Central memory CD8-positive, alpha-beta T cell (primary cell): ENCODE measurements around the gene ABCD1.
A peak's percentile ranks its signal among the peaks of the same experiment; 100 is the strongest.
"Not testable (repeated sequence)": the region's sequence is repeated elsewhere in the genome, so short reads cannot be mapped to it uniquely, and the experiment has no call there.

Source experiments
- ATAC-seq: fragments of 150-1000 bp; cut with Tn5 transposase; replicated peaks from 2 replicates; pipeline ENCODE4 v1.10.0; 2022; ENCODE audit warnings: mild to moderate bottlenecking, moderate FRiP score, moderate number of reproducible peaks; ENCODE audit not compliant: poor library complexity, severe bottlenecking; ENCODE audit errors: extremely low read depth
- DNase-seq, 2 donors: peaks; one replicate each; pipeline ENCODE4 v3.0.0; 2021; ENCODE audit warnings: low spot score in 2 of 2
- H3K27ac Mint-ChIP-seq: one replicate; pipeline ENCODE4 v1.8.0; 2022; ENCODE audit warnings: low read depth, mild to moderate bottlenecking, moderate library complexity, mixed read lengths
- H3K27me3 Mint-ChIP-seq: one replicate; pipeline ENCODE4 v1.8.0; 2022; ENCODE audit warnings: mixed read lengths
- H3K36me3 Mint-ChIP-seq: one replicate; pipeline ENCODE4 v1.8.0; 2022; ENCODE audit warnings: mild to moderate bottlenecking, moderate library complexity, mixed read lengths; ENCODE audit not compliant: insufficient read depth
- H3K4me1 Mint-ChIP-seq: one replicate; pipeline ENCODE4 v1.8.0; 2022; ENCODE audit warnings: mixed read lengths
- H3K4me3 Mint-ChIP-seq: one replicate; pipeline ENCODE4 v1.8.0; 2022; ENCODE audit warnings: mild to moderate bottlenecking, moderate library complexity, mixed read lengths
- H3K9me3 Mint-ChIP-seq: one replicate; pipeline ENCODE4 v1.8.0; 2022; ENCODE audit warnings: mixed read lengths

The ABCD1 gene

DNA sequence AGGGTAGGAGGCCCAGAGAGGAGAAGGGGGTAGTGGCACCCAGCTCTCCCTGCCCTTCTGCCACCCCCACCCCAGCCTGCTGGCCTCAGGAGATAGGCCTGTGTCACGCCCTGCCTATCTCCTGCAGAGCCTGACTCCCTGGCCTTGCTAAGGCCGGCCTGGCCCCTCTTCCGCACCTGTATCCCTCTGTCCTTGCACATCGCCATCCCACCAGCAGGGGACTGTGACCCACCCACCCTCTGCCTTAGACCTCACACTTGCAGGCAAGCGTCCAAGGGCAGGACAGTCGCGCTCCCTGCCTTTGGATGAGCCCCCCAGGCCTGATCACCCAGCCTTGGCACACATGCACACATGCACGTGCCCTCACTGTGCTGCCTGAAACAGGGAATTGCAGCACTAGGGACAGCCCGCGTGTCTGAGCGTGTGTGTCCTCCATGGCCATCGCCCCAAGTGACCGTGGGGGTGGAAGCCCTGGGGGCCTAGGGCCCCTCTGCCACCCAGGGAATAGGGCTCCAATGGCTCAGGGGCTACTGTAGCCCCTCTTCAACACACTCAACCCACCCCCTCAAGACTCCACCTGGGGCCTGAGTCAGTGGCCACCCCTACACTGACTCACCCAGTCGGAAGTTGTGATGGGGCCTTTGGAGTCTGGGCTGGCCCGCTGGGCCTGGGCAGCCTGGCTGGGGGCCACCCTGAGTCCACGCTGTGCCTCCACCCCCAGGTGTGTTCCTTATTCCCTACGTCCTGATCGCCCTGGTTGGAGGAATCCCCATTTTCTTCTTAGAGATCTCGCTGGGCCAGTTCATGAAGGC is 34.8 kb upstream of the ABCD1 start:
- Mint-ChIP-seq H3K27me3 (no peaks in the 10 kb centered on the region), H3K36me3 (peaks cover 4% of the 10 kb centered on the region), H3K4me1 (no peaks in the 10 kb centered on the region), H3K27ac (no peak overlapping the region), H3K4me3 (peak overlapping the region; percentile 20), H3K9me3 (no peaks in the 10 kb centered on the region)
- DNase-seq, result no peak
- ATAC-seq, result no peak

DNA sequence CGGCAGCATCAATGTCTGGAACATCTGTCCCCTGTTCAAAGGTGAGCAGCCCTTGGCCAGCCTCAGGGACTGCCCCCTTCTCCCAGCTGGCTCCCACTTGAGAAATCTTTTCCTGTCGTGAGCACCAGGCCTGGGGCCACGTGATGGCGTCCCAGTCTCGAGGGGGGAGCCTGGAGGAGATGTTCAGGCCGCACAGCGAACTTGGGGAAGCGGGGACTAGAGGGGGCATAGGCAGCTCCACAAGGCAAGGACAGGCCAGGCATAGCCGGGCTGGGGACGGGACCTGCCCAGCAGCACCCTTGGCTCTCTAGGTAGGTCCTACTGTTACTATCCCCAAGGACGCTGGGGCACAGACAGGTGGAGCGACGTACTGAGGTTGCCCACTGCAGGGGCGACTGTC is 34.2 kb upstream of the ABCD1 start:
- H3K27ac Mint-ChIP-seq, result no peak overlapping the region
- no peak overlapping the region for H3K4me3 Mint-ChIP-seq
- H3K4me1 Mint-ChIP-seq, result no peaks in the 10 kb centered on the region
- peaks cover 4% of the 10 kb centered on the region for H3K36me3 Mint-ChIP-seq
- H3K27me3 Mint-ChIP-seq, result no peaks in the 10 kb centered on the region
- ATAC-seq, result no peak
- H3K9me3 Mint-ChIP-seq, result no peaks in the 10 kb centered on the region
- DNase-seq, result no peak

GRCh38 chrX:153691032-153691827 is 33.4 kb upstream of the ABCD1 start:
- not testable (repeated sequence) for H3K4me1 Mint-ChIP-seq, H3K27me3 Mint-ChIP-seq, H3K36me3 Mint-ChIP-seq, H3K27ac Mint-ChIP-seq, H3K4me3 Mint-ChIP-seq, H3K9me3 Mint-ChIP-seq, DNase-seq, ATAC-seq

DNA sequence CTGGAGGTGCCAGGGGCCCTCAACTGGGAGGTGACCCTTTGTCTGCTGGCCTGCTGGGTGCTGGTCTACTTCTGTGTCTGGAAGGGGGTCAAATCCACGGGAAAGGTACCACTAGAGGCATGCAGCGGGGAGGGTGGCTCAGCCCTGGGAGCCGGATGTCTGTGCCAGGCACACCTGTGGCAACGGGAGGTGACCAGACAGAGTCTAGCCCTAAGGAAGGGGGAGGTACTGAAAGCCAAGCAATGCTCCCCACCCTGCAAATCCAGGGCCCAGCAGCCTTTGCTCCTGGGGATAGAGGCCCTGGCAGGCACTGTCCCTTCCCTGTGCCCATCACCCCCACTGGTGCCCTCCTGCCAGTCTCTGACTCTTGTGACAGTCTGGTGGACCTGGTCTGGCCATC is 32.7 kb upstream of the ABCD1 start:
- Mint-ChIP-seq H3K9me3 (no peaks in the 10 kb centered on the region), H3K36me3 (peaks cover 4% of the 10 kb centered on the region), H3K27me3 (no peaks in the 10 kb centered on the region), H3K4me1 (no peaks in the 10 kb centered on the region), H3K27ac (no peak overlapping the region), H3K4me3 (no peak overlapping the region)
- ATAC-seq, result no peak
- no peak for DNase-seq

GRCh38 chrX:153692611-153693156 is 32.0 kb upstream of the ABCD1 start:
- Mint-ChIP-seq H3K4me1 (no peaks in the 10 kb centered on the region), H3K4me3 (no peak overlapping the region), H3K27me3 (no peaks in the 10 kb centered on the region), H3K9me3 (no peaks in the 10 kb centered on the region), H3K36me3 (peaks cover 5% of the 10 kb centered on the region), H3K27ac (no peak overlapping the region)
- ATAC-seq (no peak), DNase-seq (no peak)

- DNase-seq (no peak), ATAC-seq (no peak)
- Mint-ChIP-seq H3K4me1 (no peaks in the 10 kb centered on the region), H3K36me3 (peaks cover 5% of the 10 kb centered on the region), H3K27me3 (no peaks in the 10 kb centered on the region), H3K9me3 (no peaks in the 10 kb centered on the region), H3K4me3 (no peak overlapping the region), H3K27ac (no peak overlapping the region)
Observed at GRCh38 chrX:153693216-153694086, 31.2 kb upstream of the ABCD1 start.

DNA sequence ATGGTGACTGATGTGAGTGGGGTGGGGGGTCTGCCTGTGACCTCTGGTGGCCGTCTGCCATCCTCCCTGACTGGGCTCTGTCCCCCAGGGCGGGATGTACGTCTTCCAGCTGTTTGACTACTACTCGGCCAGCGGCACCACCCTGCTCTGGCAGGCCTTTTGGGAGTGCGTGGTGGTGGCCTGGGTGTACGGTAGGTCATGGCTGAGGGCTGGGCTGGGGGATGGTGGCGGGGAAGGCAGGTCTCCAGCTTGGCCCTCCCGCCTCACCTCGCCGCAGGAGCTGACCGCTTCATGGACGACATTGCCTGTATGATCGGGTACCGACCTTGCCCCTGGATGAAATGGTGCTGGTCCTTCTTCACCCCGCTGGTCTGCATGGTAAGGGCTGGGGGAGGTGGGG is 30.4 kb upstream of the ABCD1 start:
- H3K27me3 Mint-ChIP-seq, H3K9me3 Mint-ChIP-seq, ATAC-seq, H3K4me3 Mint-ChIP-seq, H3K27ac Mint-ChIP-seq, DNase-seq, H3K36me3 Mint-ChIP-seq, H3K4me1 Mint-ChIP-seq: not testable (repeated sequence)

DNA sequence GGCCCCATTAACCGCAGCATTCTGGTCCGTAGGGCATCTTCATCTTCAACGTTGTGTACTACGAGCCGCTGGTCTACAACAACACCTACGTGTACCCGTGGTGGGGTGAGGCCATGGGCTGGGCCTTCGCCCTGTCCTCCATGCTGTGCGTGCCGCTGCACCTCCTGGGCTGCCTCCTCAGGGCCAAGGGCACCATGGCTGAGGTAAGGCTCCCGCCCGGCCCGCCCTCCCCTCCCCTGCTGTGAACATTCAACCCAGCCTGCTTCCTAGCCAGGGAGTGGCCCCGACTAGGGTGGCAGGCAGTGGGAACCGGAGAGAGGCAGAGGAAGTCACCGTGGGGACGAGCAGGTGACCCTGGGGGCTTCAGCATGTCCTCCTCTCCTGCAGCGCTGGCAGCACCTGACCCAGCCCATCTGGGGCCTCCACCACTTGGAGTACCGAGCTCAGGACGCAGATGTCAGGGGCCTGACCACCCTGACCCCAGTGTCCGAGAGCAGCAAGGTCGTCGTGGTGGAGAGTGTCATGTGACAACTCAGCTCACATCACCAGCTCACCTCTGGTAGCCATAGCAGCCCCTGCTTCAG is 29.9 kb upstream of the ABCD1 start:
- Mint-ChIP-seq H3K36me3 (peaks cover 5% of the 10 kb centered on the region), H3K9me3 (no peaks in the 10 kb centered on the region), H3K4me1 (no peaks in the 10 kb centered on the region), H3K4me3 (no peak overlapping the region), H3K27ac (no peak overlapping the region), H3K27me3 (no peaks in the 10 kb centered on the region)
- ATAC-seq (no peak), DNase-seq (no peak)

DNA sequence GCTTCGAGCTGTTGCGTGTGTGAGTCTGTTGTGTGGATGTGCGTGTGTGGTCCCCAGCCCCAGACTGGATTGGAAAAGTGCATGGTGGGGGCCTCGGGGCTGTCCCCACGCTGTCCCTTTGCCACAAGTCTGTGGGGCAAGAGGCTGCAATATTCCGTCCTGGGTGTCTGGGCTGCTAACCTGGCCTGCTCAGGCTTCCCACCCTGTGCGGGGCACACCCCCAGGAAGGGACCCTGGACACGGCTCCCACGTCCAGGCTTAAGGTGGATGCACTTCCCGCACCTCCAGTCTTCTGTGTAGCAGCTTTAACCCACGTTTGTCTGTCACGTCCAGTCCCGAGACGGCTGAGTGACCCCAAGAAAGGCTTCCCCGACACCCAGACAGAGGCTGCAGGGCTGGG is 28.6 kb upstream of the ABCD1 start:
- H3K27me3 Mint-ChIP-seq, result no peaks in the 10 kb centered on the region
- H3K27ac Mint-ChIP-seq, result no peak overlapping the region
- no peak for ATAC-seq
- DNase-seq, result no peak
- H3K36me3 Mint-ChIP-seq, result peaks cover 5% of the 10 kb centered on the region
- H3K4me3 Mint-ChIP-seq, result no peak overlapping the region
- H3K4me1 Mint-ChIP-seq, result no peaks in the 10 kb centered on the region
- no peaks in the 10 kb centered on the region for H3K9me3 Mint-ChIP-seq

DNA sequence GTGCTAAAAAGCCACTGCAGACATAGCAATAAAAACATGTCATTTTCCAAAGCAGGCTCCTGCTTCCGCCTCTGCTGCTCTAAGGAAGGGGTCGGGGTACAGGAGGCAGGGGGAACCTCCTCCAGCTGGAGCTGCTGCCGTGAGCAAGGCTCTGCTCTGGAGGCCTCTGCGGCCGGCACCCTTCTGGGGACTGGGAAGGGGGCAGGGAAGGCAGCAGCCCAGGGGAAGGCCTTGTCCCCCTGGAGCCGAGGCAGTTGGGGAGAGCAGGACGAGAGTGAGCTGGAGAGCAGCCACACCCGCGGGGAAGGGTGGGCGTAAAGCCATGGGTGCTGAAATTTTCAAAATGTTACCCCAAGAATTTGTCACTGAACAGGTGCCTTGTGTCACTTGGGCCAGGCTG is 28.1 kb upstream of the ABCD1 start:
- H3K9me3 Mint-ChIP-seq, H3K4me1 Mint-ChIP-seq, H3K36me3 Mint-ChIP-seq, ATAC-seq, H3K4me3 Mint-ChIP-seq, DNase-seq, H3K27ac Mint-ChIP-seq, H3K27me3 Mint-ChIP-seq: not testable (repeated sequence)

GRCh38 chrX:153696986-153697722 is 27.5 kb upstream of the ABCD1 start:
- not testable (repeated sequence) for H3K4me1 Mint-ChIP-seq, H3K36me3 Mint-ChIP-seq, H3K27me3 Mint-ChIP-seq, H3K9me3 Mint-ChIP-seq, ATAC-seq, DNase-seq, H3K4me3 Mint-ChIP-seq
- H3K27ac Mint-ChIP-seq, result peak overlapping the region; percentile 71
